ENCODE measurements around the gene KRTAP12-4.

DNA sequence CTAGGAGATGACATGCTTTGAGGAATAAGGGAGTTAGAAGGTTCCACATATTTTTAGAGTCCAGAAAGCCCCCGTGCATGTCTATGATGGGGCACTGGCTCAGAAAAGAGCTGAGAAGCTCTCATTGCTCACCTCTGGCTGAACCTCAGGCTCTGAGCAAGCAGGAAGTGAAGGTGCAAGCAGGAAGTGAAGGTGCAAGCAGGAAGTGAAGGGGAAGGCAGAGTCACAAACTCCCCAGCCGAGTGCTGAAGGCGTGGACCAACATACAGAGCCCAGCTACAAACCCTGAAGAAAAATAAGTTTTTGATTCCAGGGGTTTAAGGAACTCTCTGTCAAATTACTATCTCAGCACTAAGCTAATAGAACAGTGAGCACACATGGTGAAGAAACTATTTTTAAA lies 35.5 kb downstream of the KRTAP12-4 start:
- TF ChIP-seq ZNF274 (IDR thresholded peaks at IDR 0.05; ENCODE audit: low read depth, low read length) (no peak), SUZ12 (IDR thresholded peaks at IDR 0.05; ENCODE audit: extremely low read depth, insufficient read depth, insufficient read length) (no peak)
